Measurements from ENCODE around the gene FBXW7. TPM values are rescaled to one million over a fixed set of nuclear protein-coding genes. Genes with fewer than 3 reads are reported as not detected.

FBXW7 gene
- total RNA-seq, 2 experiments from 2014 or later, result 128 to 140 TPM

- Histone ChIP-seq H3K27ac (ENCODE audit: low read depth in 1 of 2, low read length in 2 of 2) (no peak overlapping the region), H3K9me3 (ENCODE audit: control insufficient read depth in 1 of 2, insufficient read depth in 1 of 2, low read length in 2 of 2) (no peaks in the 10 kb centered on the region), H3K4me3 (ENCODE audit: low read length) (no peak overlapping the region), H3K4me1 (ENCODE audit: insufficient read depth, low read length) (no peaks in the 10 kb centered on the region), H3K27me3 (ENCODE audit: control insufficient read depth in 1 of 2, insufficient read depth in 2 of 2, low read length in 2 of 2) (no peaks in the 10 kb centered on the region), H3K36me3 (ENCODE audit: insufficient read depth, low read length) (no peaks in the 10 kb centered on the region)
- no peaks in the 10 kb centered on the region for H3K27me3 Mint-ChIP-seq
- ChIA-PET POLR2A (no interaction called here), CTCF (no interaction called here)
- DNase-seq, result no peak
- no peak overlapping the region for H3K4me3 Mint-ChIP-seq
- intact Hi-C loops (cut with DNase I, micrococcal nuclease), result no loop called here
- no peak overlapping the region for H3K27ac Mint-ChIP-seq
- no peaks in the 10 kb centered on the region for H3K36me3 Mint-ChIP-seq (ENCODE audit: low read depth)
- ATAC-seq (ENCODE audit: poor library complexity), result no peak
- TF ChIP-seq, protein P1, sequence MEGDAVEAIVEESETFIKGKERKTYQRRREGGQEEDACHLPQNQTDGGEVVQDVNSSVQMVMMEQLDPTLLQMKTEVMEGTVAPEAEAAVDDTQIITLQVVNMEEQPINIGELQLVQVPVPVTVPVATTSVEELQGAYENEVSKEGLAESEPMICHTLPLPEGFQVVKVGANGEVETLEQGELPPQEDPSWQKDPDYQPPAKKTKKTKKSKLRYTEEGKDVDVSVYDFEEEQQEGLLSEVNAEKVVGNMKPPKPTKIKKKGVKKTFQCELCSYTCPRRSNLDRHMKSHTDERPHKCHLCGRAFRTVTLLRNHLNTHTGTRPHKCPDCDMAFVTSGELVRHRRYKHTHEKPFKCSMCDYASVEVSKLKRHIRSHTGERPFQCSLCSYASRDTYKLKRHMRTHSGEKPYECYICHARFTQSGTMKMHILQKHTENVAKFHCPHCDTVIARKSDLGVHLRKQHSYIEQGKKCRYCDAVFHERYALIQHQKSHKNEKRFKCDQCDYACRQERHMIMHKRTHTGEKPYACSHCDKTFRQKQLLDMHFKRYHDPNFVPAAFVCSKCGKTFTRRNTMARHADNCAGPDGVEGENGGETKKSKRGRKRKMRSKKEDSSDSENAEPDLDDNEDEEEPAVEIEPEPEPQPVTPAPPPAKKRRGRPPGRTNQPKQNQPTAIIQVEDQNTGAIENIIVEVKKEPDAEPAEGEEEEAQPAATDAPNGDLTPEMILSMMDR (IDR thresholded peaks at IDR 0.05), result no peak
- H3K9me3 Mint-ChIP-seq, result no peaks in the 10 kb centered on the region
- H3K4me1 Mint-ChIP-seq (ENCODE audit: low read depth), result no peaks in the 10 kb centered on the region
Observed at GRCh38 chr4:152296386-152296785, 239.5 kb downstream of the FBXW7 start.

DNA sequence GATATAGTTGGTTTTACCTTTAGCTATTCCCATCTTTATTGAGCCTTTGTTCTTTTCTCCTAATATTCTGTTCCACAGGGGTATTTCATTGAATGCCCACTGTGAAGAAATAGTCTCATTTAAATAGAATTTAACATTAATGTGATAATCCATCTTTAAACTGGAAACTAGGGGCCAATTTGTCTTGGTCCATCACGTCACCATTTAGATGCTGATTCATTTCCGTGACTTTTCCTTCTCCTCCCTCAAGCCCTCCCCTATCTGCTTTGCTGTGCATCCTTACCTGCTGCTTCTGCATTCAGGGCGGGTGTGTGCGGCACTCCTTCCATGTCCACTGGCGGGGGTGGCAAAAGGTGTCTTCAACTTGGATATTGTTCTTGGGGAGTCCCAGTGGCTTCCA is 241.1 kb downstream of the FBXW7 start:
- Histone ChIP-seq H3K27me3 (ENCODE audit: control insufficient read depth in 1 of 2, insufficient read depth in 2 of 2, low read length in 2 of 2) (no peaks in the 10 kb centered on the region), H3K4me1 (ENCODE audit: insufficient read depth, low read length) (no peaks in the 10 kb centered on the region), H3K4me3 (ENCODE audit: low read length) (no peak overlapping the region), H3K9me3 (ENCODE audit: control insufficient read depth in 1 of 2, insufficient read depth in 1 of 2, low read length in 2 of 2) (no peaks in the 10 kb centered on the region), H3K27ac (ENCODE audit: low read depth in 1 of 2, low read length in 2 of 2) (no peak overlapping the region), H3K36me3 (ENCODE audit: insufficient read depth, low read length) (no peaks in the 10 kb centered on the region)
- ATAC-seq (ENCODE audit: poor library complexity), result no peak
- ChIA-PET CTCF (no interaction called here), POLR2A (interaction anchor here (1.3 kb wide), 1 partner anchor 13 kb away, joined by 3 read pairs; no protein-coding TSS in a partner anchor)
- intact Hi-C loops (cut with DNase I, micrococcal nuclease), result no loop called here
- H3K4me3 Mint-ChIP-seq, result no peak overlapping the region
- H3K27ac Mint-ChIP-seq, result no peak overlapping the region
- TF ChIP-seq, protein P1 (IDR thresholded peaks at IDR 0.05), result no peak
- DNase-seq, result no peak
- no peaks in the 10 kb centered on the region for H3K9me3 Mint-ChIP-seq
- no peaks in the 10 kb centered on the region for H3K4me1 Mint-ChIP-seq (ENCODE audit: low read depth)
- H3K27me3 Mint-ChIP-seq, result no peaks in the 10 kb centered on the region
- H3K36me3 Mint-ChIP-seq (ENCODE audit: low read depth), result no peaks in the 10 kb centered on the region

DNA sequence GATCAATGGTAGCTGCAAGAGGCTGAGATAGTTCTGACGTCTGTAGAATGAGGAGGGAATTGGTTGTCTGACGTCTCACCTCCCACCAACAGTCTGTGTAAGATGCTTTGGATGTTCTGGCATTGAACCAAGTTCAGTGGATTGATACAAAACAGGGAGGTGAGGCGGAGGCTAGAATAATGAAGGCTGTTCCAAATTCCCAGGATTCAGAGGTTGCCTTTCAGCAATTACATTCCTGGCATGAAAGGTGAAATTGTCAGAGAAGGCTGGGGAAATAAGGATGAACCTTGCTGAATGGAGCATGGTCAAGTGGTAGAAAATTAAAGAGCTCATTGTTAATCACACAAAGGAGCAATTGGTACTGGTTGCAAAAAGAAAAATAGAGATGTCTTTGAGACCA is 241.6 kb downstream of the FBXW7 start:
- H3K4me3 Mint-ChIP-seq, result no peak overlapping the region
- POLR2A ChIA-PET, result interaction anchor here (1.3 kb wide), 1 partner anchor 13 kb away, joined by 3 read pairs; no protein-coding TSS in a partner anchor

More for the DNA sequence above, 241.6 kb downstream of the FBXW7 start:
- H3K27me3 Mint-ChIP-seq, result no peaks in the 10 kb centered on the region
- TF ChIP-seq, protein P1 (IDR thresholded peaks at IDR 0.05), result no peak
- H3K4me1 ChIP-seq (ENCODE audit: insufficient read depth, low read length), result no peaks in the 10 kb centered on the region
- ATAC-seq (ENCODE audit: poor library complexity), result no peak
- no peak for DNase-seq
- H3K27ac ChIP-seq (ENCODE audit: low read depth in 1 of 2, low read length in 2 of 2), result no peak overlapping the region
- H3K36me3 ChIP-seq (ENCODE audit: insufficient read depth, low read length), result no peaks in the 10 kb centered on the region
- H3K27ac Mint-ChIP-seq, result no peak overlapping the region
- no peaks in the 10 kb centered on the region for H3K36me3 Mint-ChIP-seq (ENCODE audit: low read depth)
- no peaks in the 10 kb centered on the region for H3K9me3 Mint-ChIP-seq
- CTCF ChIA-PET, result no interaction called here
- no peaks in the 10 kb centered on the region for H3K4me1 Mint-ChIP-seq (ENCODE audit: low read depth)
- no peak overlapping the region for H3K4me3 ChIP-seq (ENCODE audit: low read length)
- H3K27me3 ChIP-seq (ENCODE audit: control insufficient read depth in 1 of 2, insufficient read depth in 2 of 2, low read length in 2 of 2), result no peaks in the 10 kb centered on the region
- intact Hi-C loops (cut with DNase I, micrococcal nuclease), result no loop called here
- no peaks in the 10 kb centered on the region for H3K9me3 ChIP-seq (ENCODE audit: control insufficient read depth in 1 of 2, insufficient read depth in 1 of 2, low read length in 2 of 2)

Measured in CD4-positive, alpha-beta T cell (primary cell).